HG02852 (cell line): ENCODE results near the gene HOXB6.

Experiments
- ATAC-seq: cut with Tn5 transposase; IDR thresholded peaks from one replicate; pipeline ENCODE4 v1.9.1; 2021; ENCODE audit warnings: mild to moderate bottlenecking, moderate library complexity; ENCODE audit not compliant: unreplicated experiment

The HOXB6 gene

DNA sequence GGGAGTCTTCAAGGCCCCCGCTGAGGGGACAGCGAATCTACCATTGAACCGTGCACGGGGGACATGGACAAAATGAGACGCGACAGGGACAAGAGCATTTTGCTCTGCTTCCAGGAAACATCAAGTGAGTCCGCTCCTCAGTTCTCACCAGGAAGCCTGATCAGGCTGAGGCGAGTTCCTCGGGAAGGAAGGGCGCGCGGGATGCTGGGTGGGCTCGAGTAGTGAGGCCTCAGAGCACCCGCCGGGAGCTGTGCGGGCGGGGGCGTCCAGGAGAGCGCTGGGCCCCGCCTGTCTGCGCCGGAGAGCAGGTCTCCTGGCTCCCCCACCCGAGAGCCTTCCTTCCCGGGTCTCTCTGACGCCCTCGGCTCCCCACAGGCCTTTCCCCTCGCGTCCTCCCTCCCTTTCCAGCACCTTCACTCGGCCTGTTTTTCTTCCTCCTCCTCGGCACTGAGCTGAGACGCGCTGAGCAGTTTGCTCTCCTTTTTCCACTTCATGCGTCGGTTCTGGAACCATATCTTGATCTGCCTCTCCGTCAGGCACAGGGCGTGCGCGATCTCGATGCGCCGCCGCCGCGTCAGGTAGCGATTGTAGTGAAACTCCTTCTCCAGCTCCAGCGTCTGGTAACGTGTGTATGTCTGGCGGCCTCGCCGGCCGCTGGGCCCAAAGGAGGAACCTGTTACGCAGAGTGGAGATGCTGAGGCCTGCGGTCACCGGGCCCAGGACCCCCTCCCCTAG, 8.6 kb downstream of the HOXB6 start:
- no peak for ATAC-seq

DNA sequence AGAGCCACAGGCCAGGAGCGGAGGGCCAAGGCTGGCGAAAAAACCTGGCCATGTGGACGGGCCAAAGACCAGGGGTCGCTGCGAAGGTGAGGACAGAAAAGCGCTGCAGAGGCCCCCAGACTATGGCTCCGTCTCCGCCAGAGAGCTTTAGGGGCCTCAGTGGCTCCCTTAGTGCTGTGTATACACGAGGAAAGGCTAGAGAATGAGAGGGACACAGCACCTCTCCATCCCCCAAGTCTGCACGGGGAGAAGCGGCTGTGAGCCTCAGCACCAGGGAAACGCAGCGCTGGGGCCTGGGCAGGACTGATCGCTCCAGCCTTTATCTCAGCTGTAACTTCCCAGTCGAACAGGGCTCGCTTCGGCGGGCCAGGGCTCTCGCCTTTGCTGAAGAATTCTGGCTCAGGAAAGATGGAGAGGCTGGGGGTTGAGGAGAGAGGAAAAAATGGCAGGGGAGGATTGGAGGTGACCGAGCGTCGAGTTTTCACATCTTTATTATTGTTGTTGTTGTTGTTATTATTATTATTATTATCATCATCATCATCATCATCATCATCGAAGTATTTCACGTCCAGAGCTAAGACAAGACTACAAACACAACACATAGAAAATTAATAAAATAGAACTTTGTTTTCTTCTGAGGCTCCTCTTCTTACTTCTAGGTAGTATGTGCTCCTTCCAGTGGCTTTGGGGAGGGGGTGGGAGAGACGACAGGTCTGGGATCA, 9.3 kb downstream of the HOXB6 start:
- no peak for ATAC-seq

DNA sequence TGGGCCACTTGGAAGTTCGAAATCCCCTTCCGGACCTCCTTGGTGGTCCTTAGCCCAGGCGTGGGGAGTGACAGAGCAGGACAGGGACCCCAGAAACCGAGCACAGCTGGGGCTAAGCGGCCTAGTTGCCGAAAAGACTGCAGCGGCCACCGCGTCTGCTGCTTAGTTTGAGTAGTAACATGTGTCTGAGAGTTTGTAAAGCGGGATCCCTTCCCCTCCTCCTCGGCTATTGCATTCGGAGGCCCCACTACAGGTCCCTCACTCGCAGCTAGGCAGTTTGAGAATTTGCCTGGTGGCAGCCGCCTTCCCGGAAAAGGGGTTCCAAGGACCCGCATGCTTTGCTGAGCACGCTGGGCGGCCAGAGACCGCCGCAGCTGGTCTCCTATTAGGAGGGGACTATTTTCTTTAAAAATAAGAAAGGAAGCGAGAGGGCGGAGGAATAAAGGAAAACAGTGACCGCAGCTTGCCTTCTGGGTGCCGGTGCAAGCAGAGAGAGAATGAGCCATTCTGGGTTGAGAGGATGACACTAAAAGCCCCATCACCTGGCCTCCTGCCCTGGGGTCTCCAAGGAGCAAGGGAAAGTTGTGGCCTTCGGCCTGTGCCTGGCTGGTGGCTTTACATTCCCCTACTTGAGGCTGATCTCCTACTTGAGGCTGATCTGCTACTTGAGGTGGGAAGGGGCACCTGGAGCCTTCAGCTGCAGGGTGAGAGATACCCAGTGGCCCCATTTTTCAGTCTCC, 10.1 kb downstream of the HOXB6 start:
- no peak for ATAC-seq

DNA sequence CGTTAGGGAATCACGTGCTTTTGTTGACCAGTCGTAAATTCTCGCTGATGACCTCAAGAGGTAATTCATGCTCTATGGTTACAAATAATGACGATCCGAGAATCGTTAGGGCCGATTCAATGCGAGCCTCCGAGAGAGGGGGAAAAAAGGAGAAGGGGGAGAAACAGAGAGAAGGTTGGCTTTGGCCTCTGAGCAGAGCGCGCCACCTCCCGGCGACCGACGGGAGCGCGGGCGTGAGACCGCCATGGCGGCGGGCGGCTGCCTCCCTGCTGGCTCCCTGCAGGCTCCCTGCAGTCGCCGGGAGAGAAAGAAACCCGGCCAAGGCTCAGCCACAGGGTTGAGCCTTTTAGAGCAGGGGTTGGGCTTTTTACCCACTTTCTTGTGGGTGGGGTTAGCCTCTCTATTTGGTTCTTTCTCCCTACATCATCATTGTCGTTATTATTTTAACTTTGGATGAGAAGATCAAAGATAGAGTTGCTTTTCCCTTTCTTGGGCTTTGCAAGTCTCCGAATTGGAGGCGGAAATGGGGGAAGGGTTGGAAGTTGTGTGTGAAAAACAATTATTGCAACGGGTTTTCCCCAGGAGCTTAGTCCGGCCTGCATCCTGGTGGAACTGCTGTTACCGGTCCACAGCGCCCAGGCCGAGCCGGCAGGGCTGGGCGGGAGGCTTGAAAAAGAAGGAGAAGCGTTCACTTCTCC, 10.8 kb downstream of the HOXB6 start:
- ATAC-seq: no peak

DNA sequence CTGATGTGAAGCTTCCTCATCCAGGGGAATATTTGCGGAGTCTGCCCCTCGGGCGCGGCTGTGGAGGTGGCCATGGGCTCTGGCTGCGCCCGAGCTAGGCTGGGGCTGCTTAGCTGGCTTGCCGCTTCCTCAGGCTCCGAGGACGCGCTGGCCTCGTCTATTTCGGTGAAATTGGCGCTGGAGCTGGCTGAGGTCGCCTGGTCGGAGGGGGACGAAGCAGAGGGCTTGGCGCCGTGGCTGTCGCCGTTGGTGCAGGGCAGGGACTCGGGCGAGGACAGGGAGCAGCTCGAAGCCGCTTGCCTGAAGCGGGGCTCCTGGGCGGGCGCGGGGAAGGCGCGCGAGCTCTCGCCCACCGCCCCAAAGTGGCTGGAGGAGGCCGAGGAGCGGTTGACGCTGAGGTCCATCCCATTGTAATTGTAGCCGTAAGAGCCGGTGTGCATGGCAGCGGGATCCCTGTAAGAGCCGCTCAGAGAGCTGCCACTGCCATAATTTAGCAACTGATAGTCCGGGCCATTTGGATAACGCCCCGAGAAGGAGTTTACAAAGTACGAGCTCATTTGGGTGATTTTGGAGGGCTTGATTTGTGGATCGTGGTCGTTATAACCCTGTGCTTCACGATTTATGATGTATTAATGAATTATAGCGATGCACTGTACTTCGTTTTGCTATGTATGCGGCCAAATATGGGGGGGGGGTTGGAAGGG, 11.5 kb downstream of the HOXB6 start, which contains the start of gene HOXB5:
HOXB5 (minus strand) TSS at position 654 of the 704 bp plus-strand sequence; CDS start at position 557, 97 bp downstream.
- no peak for ATAC-seq

DNA sequence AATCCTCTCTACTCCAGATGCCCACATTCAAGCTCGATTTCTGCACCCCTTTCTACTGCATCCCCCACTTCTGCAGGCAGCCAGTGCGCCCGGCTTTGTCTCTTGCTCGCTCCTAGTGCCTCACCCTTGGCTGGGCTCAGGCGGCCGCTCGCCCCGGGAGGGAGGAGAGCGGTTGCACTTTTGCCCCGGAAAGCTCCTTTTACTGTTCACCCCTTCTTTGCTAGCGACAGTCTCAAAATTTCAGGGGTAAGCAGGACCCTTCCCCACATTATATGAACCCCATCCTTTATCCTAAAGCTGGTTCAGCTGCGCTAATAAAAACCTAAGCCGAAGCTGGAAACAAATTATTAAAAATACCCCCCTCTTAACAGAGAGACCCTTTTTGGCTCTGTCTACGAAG, 12.2 kb downstream of the HOXB6 start:
- ATAC-seq: no peak

DNA sequence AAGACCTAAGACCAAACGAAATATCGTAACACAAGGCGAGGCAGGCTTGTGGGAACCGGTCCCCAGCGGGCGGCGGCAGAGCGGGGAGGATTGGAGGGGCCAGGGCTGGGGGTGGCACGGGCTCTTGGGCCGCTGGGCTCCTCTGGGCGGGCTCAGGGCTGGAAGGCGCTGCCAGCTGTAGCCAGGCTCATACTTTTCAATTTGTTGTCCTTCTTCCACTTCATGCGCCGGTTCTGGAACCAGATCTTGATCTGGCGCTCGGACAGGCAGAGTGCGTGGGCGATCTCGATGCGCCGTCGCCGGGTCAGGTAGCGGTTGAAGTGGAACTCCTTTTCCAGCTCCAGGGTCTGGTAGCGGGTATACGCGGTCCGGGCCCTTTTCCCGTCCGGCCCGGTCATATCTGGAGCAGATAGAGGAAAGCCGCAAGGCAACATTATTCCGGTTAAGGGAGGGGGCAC, 12.7 kb downstream of the HOXB6 start:
- ATAC-seq: no peak

DNA sequence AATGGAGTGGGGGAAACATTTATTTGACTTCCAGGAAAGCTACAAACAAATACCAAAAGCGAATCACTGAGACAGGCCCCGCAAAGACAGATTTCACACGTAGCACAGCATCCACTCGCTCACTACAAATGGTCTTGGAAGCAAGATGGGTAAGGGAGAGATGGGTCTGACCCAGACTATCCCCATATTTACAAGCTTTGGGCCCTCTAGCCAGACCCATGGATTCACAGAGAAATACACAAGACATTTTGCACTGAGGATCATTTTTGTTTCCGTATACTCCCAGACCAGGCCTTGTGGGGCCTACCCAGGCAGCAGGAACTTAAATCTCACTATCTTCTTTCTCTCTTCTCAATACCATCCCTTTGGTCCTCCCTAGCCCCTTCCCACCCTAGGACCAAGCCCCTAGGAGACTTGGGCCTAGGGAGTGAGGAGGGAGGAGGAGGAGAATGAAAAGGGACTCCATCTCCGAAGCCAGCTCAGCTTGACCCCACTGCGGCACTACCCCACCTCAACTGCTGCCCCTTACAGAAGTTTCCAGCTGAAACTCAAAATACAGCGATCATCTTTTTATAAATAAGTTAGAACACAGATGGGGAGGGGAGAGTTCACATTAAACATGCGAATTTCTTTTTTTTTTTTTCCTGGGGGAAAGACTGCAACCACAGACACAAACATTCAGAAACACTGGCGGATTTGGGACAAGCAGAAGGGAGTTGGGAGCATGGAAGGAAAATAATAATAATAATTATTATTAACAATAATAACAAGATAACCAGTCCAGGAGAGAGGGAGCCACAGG, 13.3 kb downstream of the HOXB6 start:
- no peak for ATAC-seq

DNA sequence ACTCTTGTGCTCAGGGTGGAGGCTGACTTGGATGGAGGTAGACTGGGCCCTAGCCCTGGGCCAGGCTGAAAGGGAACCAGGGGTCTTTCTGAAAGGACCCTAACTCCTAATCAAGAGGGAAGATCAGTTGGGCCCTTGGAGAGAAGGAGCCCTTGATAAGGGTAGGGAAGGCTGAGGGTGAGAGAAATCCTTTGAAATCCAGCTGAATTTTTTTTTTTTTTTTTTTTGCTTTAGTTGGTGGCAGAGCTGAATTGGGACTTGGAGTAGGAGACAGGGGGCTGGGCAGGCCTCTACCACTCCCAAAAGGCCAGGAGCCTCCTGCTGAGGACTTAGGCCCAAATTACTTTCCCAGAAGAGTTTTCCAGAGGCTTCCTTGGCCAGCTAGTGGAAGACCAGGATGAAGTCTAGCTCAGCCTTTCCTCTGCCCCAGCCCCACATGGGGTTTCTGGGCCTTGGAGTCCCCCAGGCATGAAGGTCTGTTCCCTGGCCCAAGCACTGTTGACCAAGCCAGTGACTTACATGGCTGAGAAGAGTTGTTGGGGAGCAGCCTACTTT, 14.1 kb downstream of the HOXB6 start:
- no peak for ATAC-seq

DNA sequence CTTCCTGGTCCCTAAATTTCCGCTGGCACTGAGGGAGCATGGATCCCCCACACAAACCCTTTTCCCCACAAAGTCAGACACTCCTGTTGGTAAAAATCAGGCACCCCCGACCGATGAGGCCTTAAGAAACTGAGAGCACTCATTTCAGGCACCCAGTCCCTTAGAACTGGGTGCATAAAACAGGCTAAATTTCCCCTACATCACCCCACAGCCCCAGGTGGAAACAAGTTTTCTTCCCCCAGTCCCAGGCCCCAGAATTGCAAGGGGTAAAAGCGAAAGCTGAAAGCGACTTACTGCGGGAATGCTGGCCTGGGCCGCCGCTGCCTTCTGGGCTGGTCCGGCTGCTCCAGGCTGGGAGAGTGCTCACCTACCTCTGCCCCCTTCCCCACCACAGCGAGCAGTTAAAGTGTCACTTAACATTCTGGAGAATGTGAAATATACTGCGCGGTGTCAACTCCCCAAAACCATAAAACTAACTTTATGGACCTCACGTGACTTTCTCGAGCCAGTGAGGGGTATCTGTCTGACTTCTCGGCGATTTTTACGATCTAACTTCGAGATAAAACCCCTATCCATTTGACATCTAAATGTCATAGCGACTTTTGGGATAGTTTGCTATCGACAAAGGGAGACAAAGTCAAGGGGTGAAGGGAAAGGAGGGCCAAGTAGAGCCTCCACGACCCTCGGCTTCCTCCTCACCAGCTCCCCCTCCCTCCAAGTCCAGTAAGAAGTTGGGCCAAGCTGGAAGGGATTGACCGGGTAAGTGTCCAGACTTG, 14.8 kb downstream of the HOXB6 start, which contains the start of gene HOXB3:
HOXB3 (minus strand) TSS at position 411 of the 776 bp plus-strand sequence. CDS start 37,767 bp downstream, outside the sequence.
- no peak for ATAC-seq

DNA sequence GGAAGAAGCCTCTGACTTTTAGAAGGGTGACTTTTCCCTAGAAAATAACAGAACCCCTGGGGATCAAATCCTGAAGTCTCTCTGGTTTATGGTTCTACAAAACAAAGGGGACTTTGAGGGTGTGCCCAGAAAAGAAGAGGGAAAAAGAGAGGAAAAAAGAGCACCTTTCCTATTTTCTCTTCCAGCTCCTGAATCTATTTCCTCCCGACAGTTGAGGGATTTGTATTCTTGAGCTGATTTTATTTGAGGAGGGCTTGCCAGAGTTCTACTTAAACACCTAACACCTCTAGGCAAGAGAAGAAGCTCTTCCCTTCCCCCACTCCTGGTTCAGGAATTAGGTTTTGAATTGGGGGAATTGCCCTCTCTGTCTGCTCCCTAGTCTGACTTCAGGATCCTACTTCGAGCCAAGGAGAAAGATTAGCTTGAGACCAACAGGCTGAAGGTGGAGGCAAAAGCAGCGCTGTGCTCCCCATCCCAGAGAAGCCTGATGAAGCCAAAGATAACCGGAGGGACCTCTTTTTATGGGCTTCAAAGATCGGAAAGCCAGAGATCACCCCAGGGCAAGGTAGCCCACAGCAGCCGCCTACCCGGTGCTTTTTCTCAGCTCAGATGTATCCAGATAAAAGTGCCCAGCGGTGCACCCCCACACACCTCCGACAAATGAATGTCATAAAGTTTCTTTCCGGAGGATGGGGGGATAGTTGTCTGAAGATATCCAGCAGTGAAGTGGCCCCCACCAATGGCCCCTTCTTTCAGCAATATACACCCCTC, 15.5 kb downstream of the HOXB6 start:
- no peak for ATAC-seq

DNA sequence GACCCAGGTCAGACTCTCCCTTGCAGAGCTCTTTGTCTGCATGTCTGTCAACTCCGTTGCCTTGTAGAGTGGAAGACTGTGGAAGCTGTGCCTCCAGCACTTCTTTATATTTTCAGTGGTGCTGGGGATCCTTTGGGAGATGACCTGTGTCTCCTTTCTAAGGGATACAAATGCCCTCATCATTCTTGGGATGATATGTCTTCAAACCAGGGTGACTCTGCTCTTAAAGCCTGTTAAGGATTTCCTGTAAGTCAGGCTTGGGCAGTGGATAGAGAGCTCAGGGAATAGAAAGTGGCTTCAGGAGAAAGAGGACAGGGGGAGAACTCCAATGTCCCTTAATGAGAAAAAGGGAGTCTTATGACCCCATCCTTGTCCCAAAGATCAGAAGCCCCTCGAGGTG, 16.3 kb downstream of the HOXB6 start:
- ATAC-seq: no peak

DNA sequence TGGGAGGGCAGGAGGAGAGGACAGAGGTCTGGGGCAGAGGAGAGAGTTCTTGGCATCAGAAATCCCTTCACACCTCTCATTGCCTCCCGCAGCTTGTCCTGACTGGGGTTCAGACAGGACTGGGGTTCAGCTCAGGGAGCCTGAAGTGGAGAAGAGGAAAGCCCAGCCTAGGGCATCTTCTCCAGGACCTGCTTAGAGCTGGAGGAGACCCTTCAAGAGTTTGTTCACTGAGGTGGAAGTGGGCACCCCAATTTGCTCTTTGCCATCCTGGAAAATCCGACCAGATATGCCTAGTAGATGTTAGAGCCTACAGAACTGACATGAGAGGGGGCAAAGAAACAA, 16.7 kb downstream of the HOXB6 start:
- ATAC-seq: no peak

DNA sequence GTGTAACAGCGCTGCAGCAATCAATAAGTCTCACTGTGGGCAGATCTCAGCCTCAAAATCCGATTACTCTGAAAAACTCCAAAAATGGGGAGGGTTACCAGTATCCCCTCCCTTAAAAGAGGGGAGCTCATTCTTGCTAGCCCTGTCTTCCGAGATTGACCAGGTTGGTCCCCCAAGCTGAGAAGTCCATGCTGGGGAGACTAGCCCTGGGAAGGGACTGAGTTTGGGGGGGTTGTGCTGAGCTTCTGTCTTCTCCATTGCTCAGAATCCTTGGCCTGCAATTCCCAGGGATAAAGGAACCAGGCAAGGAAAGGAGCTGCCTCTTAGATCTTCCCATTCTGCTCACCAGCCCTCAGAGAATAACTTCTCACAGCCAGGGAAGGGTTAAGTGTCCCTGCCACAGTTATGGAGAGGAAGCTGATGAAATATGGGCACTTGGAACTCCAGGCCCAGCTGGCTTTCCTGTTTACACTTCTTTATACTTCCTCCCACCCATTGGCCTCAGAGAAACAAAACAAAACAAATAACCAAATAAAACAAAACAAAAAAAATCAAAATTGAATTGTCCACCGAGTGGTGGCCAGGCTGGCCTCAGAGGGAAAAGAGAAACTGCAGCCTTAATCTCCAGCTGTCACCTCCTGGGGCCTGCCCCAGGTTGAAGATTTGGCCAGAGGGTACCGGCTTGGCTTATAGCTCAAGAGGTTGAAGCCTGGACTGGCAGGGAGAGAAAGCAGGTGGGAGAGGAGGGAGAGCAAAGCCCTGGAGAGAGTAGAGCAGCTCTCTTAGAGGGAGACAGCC, 17.3 kb downstream of the HOXB6 start:
- no peak for ATAC-seq

DNA sequence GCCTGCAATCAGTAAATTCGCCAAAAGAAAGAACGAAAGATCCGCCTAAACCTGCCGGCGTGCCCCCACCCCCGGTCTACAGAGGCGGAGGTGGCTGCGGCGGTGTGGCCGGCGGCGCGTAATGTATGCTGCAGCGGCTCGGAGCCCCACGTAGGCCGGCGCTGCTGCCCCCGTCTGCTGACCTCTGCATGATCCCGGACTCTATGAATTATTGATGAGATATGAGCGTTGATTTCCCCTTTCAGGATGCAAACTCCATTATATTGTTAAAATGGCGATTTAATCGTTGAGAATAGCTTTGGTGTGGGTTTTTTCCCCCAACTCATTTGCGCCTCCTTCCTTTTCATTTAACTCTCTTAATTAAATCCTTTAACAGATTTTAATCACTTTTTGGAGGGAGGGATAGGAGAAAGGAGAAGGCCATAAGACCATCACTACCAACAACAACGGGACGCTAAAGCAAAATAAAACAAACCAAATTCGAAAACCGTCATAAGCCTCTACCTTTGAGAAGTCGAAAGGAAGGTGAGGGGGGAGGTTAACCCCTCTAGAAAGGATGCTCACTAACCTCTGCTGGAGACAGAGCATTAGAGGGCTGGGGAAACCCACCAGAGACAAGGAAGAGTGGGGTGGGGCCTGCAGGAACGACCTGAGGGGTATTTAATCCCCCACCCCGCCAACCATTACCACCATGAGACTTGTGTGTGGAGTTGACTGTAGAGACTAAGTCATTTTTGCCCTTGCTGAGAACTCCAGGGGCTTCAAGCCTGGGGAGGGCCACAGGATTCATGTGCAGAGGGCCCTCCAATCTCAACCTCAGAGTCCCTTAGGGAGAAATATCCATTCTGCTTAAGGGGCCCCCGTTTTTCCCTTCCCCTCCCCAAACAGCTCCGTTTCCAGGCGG, 18.2 kb downstream of the HOXB6 start:
- ATAC-seq: no peak

DNA sequence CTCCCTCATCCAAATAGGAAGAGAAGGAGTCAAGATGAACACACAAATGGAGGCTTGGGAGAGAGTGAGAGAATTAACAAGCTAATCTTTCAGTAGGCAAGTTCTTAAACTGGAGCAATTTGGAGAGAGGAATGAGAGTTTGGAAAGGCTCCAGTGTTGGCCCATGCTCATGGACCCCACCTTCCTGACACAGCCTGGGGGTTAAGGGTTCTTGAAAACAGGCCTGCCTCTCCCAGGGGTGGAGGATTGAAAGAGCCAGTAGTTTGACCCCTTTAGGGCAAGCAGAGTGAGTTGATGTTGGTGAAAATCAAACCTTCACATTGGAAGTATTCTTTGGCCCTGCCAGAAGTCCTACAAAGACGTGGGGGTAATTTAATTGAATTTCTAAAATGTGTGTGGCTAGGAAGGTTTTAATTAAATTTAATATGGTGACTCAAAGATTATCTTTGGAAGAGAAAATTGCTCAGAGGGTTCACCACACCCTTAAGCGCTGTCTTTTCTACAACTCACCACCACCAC, 20.5 kb downstream of the HOXB6 start:
- ATAC-seq: no peak
